T-helper 2 cell treated with Interferon-gamma antibody and Interleukin-4, amounts not matched to agents 100 ng/mL and 5 ng/mL, for 36 hours (primary cell): ENCODE measurements around the gene S100PBP. TPM values are rescaled to one million over a fixed set of nuclear protein-coding genes. Genes with fewer than 3 reads are reported as not detected.

Source experiments
- intact Hi-C: fragments of 100-400 bp; cut with micrococcal nuclease; formaldehyde crosslinking; loops from one replicate; pipeline ENCODE4 v1.15.1; 2023
- total RNA-seq: library from RNA; stranded (reverse); gene quantifications from 2 replicates; pipeline ENCODE4 v1.2.3, GENCODE V29; 2022

The S100PBP gene
- total RNA-seq, 1 donor from 2014 or later: 70.3 TPM

DNA sequence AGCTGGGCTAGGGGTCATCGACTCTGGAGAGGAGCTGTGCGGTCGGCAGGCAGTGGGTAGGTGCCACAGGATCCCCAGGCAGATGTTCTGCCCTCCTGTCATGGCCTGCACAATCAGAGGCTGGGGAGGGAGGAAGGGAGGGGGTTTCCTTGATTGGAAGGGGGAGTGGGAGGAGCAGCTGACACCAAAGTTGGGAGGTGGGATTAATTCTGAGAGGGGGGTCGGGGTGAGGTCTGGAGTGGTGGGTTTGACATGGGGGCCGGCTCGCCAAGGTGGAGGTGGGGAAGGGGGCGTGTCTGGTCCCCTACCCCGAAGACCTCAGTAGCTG lies 68.2 kb downstream of the S100PBP start:
- intact Hi-C loops: no loop called here

DNA sequence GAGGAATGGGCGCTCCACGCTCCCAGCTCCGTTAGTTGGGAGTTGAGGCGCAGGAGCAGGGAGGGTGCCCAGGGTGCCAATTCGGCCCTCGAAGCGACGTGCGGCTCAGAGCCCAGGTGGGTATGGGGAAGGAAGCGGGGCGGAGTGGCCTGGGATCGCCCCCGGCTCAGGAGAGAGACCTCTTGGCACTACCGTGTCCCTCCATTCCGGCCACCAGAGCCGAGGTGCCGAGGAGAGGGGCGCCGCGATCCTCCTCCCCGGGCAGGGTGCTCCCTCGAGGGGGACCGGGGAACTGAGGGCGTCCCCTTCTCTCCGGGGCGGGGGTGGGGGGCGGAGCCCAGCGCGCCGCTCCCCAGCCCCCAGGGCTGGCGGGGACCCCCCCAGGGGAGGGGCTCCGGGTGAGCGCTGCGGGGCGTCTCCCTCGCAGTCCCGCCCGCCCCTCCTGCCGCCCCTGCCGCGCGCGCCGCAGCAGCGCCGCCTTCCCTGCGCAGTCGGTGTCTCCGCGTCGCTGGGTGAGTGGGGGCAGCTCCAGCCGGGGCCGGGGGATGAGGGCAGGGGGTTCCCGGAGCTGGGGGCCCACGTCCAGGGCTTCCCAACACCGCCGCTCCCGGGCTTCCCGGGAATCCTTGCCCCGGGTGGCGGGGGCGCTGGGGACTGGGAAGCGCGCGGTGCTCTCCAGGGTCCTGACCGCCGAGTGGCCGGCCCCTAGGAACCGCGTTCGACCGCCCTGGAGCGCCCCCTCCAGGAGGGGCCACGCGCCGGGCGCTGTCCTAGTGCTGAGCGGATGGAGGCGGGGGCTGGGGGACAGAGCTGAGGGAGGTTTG lies 68.8 kb downstream of the S100PBP start, which contains the start of gene HPCA:
Gene HPCA, plus strand, starts transcription at position 488 of the 824 bp plus-strand sequence. CDS start 2,408 bp downstream, outside the sequence.
- intact Hi-C loops: no loop called here

DNA sequence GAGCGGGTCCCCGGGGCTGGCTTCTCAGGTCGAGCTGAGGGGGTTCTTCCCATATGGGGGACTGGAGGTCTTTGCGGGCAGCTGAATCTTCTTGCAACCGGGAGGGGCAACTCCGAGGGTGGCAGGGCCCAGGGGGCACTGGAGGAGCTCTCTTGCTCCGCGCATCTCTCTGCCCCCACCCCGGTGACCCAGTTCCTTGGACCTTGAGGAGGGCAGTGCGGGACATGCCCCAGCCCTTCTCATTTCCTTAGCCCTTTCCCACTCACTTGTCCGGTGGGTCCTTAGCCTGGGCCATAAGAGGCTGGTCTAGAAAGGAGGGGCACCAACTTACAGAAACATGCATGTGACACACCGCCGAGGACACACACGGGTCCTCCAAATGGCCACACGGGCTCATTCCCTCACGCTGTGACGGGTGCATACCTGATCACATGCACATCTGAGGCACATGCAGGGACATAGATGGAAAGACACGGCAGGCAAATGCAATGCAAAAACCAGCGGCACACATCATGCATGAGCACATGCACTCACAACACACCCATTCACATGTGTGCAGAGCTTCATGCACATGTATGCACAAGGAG lies 69.5 kb downstream of the S100PBP start:
- intact Hi-C loops: no loop called here

- intact Hi-C loops: no loop called here
These were observed 70.2 kb downstream of the S100PBP start for GRCh38 chr1:32887623-32888022.

GRCh38 chr1:32888134-32888533 lies 70.7 kb downstream of the S100PBP start:
- intact Hi-C loops: no loop called here

GRCh38 chr1:32888677-32889420 lies 71.4 kb downstream of the S100PBP start:
- intact Hi-C loops: no loop called here

GRCh38 chr1:32889731-32890278 lies 72.4 kb downstream of the S100PBP start:
- intact Hi-C loops: no loop called here

DNA sequence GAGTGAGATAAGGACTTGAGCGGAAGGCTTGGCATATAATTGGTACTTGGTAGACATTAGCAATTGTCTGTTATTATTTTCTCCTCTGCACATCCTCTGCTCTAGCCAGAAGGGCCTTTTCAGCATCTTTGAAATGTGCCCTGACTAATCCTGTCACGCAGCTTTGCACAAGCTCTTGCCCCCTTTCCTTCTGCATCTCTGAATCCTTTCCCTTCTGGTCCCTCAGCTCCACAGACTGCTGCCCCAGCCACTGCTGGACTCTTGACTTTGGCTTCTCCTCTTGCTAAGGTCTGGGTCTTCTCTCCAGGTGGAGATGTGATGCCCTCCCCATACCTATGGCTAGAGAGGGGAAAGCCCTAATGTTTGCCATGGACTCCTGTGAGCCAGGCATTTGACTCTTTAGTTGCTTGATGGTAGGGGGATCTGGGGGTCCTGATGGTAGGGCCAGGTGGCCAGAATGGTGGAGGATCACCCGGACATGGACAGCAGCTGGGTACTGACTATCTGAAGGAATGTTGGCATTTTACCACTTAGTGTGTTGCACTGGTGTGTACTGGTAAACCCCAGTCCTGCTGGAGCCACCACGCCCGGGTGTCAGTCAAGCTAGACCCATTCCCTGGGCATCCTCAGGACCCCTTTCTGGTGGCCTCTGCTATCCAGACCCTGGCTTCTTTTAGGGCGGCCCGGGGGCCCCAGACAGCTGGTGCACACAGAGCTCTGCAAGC lies 73.2 kb downstream of the S100PBP start:
- intact Hi-C loops: no loop called here

GRCh38 chr1:32891241-32891570 lies 73.8 kb downstream of the S100PBP start:
- intact Hi-C loops: no loop called here

DNA sequence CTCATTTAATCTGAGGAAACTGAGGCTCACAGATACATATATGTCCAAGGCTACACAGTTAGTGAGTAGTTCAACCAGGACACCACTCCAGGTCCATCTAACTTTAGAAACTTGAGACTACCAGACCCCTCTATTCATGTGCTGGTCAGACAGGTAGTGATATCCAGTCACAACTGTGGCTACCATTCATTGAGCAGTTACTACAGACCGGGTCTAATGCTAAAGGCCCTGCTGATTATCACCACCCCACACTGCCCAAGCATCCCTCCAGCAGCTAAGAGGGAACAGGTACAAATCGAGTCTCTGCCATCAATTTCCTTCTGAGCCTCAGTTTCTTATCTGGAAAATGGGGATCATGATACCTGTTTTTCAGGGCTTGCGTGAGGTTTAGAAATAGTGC lies 74.2 kb downstream of the S100PBP start:
- intact Hi-C loops: no loop called here

DNA sequence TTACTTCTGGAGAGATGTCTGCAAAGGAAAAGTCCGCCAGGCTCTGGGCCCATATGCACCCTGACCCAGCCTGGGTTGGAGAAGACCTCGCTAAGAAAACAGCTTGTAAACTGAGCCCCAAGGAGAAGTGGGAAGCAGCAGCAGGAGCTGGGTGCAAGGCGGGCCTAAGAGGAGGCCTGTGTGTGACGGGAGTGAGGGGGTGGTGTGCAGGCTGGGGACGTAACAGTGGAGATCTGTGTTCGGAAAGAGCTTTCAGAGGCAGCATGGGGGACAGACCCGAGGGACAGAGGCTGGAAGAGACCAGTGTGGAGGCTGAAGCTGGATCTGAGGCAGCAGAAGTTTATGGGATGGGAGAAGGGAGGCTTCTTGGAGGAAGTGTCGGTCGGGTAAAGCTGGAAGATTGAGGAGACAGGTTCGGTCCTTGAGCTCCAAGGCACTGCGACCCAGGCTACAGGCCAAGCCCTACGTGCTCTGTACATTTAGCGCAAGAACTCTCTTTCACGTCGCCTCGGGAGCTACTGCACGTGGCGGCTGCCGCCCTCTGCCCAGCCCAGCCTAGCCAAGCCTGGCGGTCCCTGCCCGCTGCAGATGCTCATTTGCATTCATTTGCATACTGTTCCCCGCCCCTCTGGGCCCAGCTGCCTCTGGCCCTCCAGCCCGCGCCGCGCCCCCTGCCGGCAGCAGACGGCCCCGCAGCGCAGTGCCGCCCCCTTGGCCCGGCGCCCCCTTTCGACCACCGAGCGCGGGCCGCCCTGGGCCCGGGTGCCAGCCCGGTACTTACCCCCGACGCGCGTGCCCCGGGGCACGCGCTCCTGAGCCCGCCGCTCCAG lies 75.1 kb downstream of the S100PBP start:
- intact Hi-C loops: no loop called here

- intact Hi-C loops: no loop called here
These were observed 76.0 kb downstream of the S100PBP start for GRCh38 chr1:32893198-32894018.

GRCh38 chr1:32894019-32894600 lies 76.7 kb downstream of the S100PBP start:
- intact Hi-C loops: no loop called here

DNA sequence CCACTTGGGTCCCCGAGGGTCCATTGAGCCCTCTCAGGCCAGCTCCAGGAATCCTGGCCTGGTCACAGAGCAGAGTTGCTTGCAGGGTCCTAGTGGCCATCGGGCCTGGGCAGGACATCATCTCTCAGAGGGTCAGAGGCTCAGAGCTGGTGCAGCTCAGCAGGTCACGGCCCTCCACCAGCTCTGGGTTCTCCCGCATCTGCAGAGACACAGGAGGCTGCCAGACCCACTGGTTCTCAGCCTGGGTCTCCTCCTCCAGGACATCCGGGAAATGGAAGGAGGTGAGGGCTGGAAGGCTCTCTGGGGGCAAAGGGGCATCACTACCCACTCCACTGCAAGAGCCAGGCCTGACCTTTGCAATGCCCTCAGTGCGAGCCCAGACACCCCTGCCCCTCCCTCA lies 77.2 kb downstream of the S100PBP start:
- intact Hi-C loops: no loop called here

GRCh38 chr1:32895325-32896215 lies 78.1 kb downstream of the S100PBP start:
- intact Hi-C loops: no loop called here

DNA sequence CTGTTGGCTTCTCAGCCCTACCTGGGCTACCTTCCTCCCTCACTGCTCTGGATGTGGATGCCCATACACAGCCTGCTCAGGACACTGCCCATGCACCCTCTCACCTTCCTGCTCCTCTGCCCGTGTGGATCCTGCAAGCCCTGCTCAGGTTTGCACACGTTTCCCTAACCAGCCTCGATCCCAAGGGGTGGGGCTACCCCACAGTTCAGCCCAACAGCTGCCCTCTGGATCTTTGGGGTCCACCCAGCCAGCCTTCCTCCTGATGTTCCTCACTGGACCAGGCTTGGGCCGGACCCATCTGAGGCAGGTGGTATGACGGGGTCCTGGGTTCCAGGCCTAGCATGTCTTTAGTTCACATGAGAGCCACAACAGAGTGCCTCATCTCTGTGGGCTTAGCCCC lies 79.0 kb downstream of the S100PBP start:
- intact Hi-C loops: no loop called here

- intact Hi-C loops: no loop called here
These were observed 79.9 kb downstream of the S100PBP start for GRCh38 chr1:32897082-32898049.
